MCF 10A (cell line): ENCODE results near the gene DPP8. TPM values are rescaled to one million over a fixed set of nuclear protein-coding genes. Genes with fewer than 3 reads are reported as not detected.

Source experiments
- BruUV-seq: library from RNA; stranded (reverse); fragments of 400-500 nt; replicated peaks from 2 replicates; lab custom pipeline; 2021; lab: Mats Ljungman, UMichigan
- CTCF ChIA-PET: fragments of 300-600 bp; sonication (Branson Sonifier 250); formaldehyde crosslinking; extraction: SDS; loops from one replicate; lab custom pipeline; 2021; ENCODE audit warnings: antibody characterized with exemption, inconsistent platforms; lab: Yijun Ruan, JAX
- POLR2A ChIA-PET: fragments of 300-600, 350-650 bp; sonication (Branson Sonifier 250); formaldehyde crosslinking; extraction: SDS; loops from one replicate; lab custom pipeline; 2020; ENCODE audit warnings: antibody characterized with exemption, inconsistent platforms; lab: Yijun Ruan, JAX
- DNase-seq: peaks from one replicate; pipeline ENCODE4 v3.0.0-alpha.2; 2018; ENCODE audit not compliant: unreplicated experiment
- H3K27ac Mint-ChIP-seq: one replicate; pipeline ENCODE4 v1.8.0; 2022; ENCODE audit warnings: mild to moderate bottlenecking, low read depth, mixed read lengths; ENCODE audit not compliant: unreplicated experiment
- H3K27me3 Mint-ChIP-seq: one replicate; pipeline ENCODE4 v1.8.0; 2022; ENCODE audit warnings: mixed read lengths; ENCODE audit not compliant: insufficient read depth, unreplicated experiment
- H3K36me3 Mint-ChIP-seq: one replicate; pipeline ENCODE4 v1.8.0; 2022; ENCODE audit warnings: mild to moderate bottlenecking, moderate library complexity, mixed read lengths; ENCODE audit not compliant: insufficient read depth, unreplicated experiment
- H3K4me1 Mint-ChIP-seq: one replicate; pipeline ENCODE4 v1.8.0; 2022; ENCODE audit warnings: mixed read lengths; ENCODE audit not compliant: insufficient read depth, unreplicated experiment
- H3K4me3 Mint-ChIP-seq: one replicate; pipeline ENCODE4 v1.8.0; 2022; ENCODE audit warnings: mild to moderate bottlenecking, moderate library complexity, mixed read lengths; ENCODE audit not compliant: unreplicated experiment
- H3K9me3 Mint-ChIP-seq: one replicate; pipeline ENCODE4 v1.8.0; 2022; ENCODE audit warnings: mixed read lengths; ENCODE audit not compliant: unreplicated experiment
- CTCF ChIP-seq: fragments of 200-600 bp; IDR thresholded peaks from one replicate; pipeline ENCODE4 v1.8.0; 2022; ENCODE audit warnings: antibody characterized with exemption, mild to moderate bottlenecking; ENCODE audit not compliant: unreplicated experiment
- intact Hi-C: fragments of 100-400 bp; cut with micrococcal nuclease; formaldehyde crosslinking; loops from 2 replicates; pipeline ENCODE4 v1.14.1; 2022
- total RNA-seq: library from RNA; stranded (reverse); gene quantifications from 2 replicates; pipeline ENCODE4 v1.2.3, GENCODE V29; 2022

Gene DPP8
- total RNA-seq, 1 experiment from 2014 or later: 24.5 TPM

GRCh38 chr15:65412556-65412955 is 104.9 kb downstream of the DPP8 start:
- intact Hi-C loops: no loop called here
- H3K36me3 Mint-ChIP-seq: no peaks in the 10 kb centered on the region
- no peak for DNase-seq
- no peak overlapping the region for H3K4me3 Mint-ChIP-seq
- TF ChIP-seq CTCF: no peak
- no TSS peak for BruUV-seq
- H3K27me3 Mint-ChIP-seq: peaks cover 28% of the 10 kb centered on the region
- H3K4me1 Mint-ChIP-seq: peaks cover 5% of the 10 kb centered on the region
- no peaks in the 10 kb centered on the region for H3K9me3 Mint-ChIP-seq
- H3K27ac Mint-ChIP-seq: no peak overlapping the region
- ChIA-PET CTCF (interaction anchor here (0.6 to 1.2 kb wide), 2 partner anchors 94 to 224 kb away, joined by 5 to 7 read pairs; no protein-coding TSS in a partner anchor), POLR2A (no interaction called here)

GRCh38 chr15:65411465-65412071 is 105.9 kb downstream of the DPP8 start:
- no peak overlapping the region for H3K27ac Mint-ChIP-seq
- ChIA-PET CTCF (interaction anchor here (0.6 to 1.3 kb wide), 2 partner anchors 10 to 223 kb away, joined by 4 to 7 read pairs; no protein-coding TSS in a partner anchor), POLR2A (no interaction called here)
- intact Hi-C loops: no loop called here
- no TSS peak for BruUV-seq
- no peak for TF ChIP-seq CTCF
- peaks cover 5% of the 10 kb centered on the region for H3K4me1 Mint-ChIP-seq
- DNase-seq: no peak
- no peak overlapping the region for H3K4me3 Mint-ChIP-seq
- no peaks in the 10 kb centered on the region for H3K9me3 Mint-ChIP-seq
- H3K36me3 Mint-ChIP-seq: no peaks in the 10 kb centered on the region
- H3K27me3 Mint-ChIP-seq: peaks cover 28% of the 10 kb centered on the region

- peaks cover 5% of the 10 kb centered on the region for H3K4me1 Mint-ChIP-seq
- BruUV-seq: no TSS peak
- H3K36me3 Mint-ChIP-seq: no peaks in the 10 kb centered on the region
- no peak for DNase-seq
- ChIA-PET POLR2A (no interaction called here), CTCF (interaction anchor here (1.3 kb wide), 1 partner anchor 9 kb away, joined by 4 read pairs; no protein-coding TSS in a partner anchor)
- intact Hi-C loops: no loop called here
- peaks cover 28% of the 10 kb centered on the region for H3K27me3 Mint-ChIP-seq
- H3K9me3 Mint-ChIP-seq: no peaks in the 10 kb centered on the region
- H3K27ac Mint-ChIP-seq: no peak overlapping the region
- TF ChIP-seq CTCF: no peak
- H3K4me3 Mint-ChIP-seq: no peak overlapping the region
Measured at GRCh38 chr15:65410972-65411371, 106.5 kb downstream of the DPP8 start.

GRCh38 chr15:65410036-65410435 is 107.5 kb downstream of the DPP8 start:
- no TSS peak for BruUV-seq
- CTCF ChIA-PET: interaction anchor here (0.7 to 1.3 kb wide), 2 partner anchors 9 to 24 kb away, joined by 4 read pairs; no protein-coding TSS in a partner anchor
- Mint-ChIP-seq H3K27ac (no peak overlapping the region), H3K27me3 (peaks cover 28% of the 10 kb centered on the region), H3K36me3 (no peaks in the 10 kb centered on the region), H3K4me3 (no peak overlapping the region), H3K4me1 (peaks cover 5% of the 10 kb centered on the region), H3K9me3 (no peaks in the 10 kb centered on the region)
- POLR2A ChIA-PET: no interaction called here
- no peak for TF ChIP-seq CTCF
- DNase-seq: no peak
- intact Hi-C loops: no loop called here
